Upper lobe of left lung (tissue), 4 donors: Measurements from ENCODE around the gene GPR61.

Experiments
- CTCF ChIP-seq, 6 experiments: fragments of 450-650 bp in 4 of 6; fragments of 200-600 bp in 2 of 6; sonication (generic) in 2 of 6; IDR thresholded peaks; one replicate each; pipeline ENCODE4 v1.5.1; 2016 to 2019; ENCODE audit warnings: antibody characterized with exemption in 6 of 6
- EP300 ChIP-seq, 4 donors: sonication (generic); formaldehyde crosslinking; IDR thresholded peaks; one replicate each; pipeline ENCODE4 v1.5.1; 2017; ENCODE audit warnings: antibody characterized with exemption in 4 of 4, control low read depth in 2 of 4
- POLR2AphosphoS5 ChIP-seq, 2 donors: sonication (generic); formaldehyde crosslinking; IDR thresholded peaks; one replicate each; pipeline ENCODE4 v1.5.1; 2017; ENCODE audit warnings: antibody characterized with exemption in 2 of 2

- TF ChIP-seq POLR2AphosphoS5 (IDR thresholded peaks at IDR 0.05) (no peak), CTCF (IDR thresholded peaks at IDR 0.05) (no peak), EP300 (IDR thresholded peaks at IDR 0.05) (no peak)
These were observed 24.8 kb upstream of the GPR61 start for GRCh38 chr1:109514846-109515245.
